GM10266 (cell line): ENCODE results near the gene FLVCR2.

Experiments
- DNase-seq: peaks from one replicate; pipeline ENCODE4 v3.0.0; 2012; ENCODE audit errors: extremely low spot score
- TF ChIP-seq, protein P1 (sequence below): IDR thresholded peaks from 2 replicates; pipeline ENCODE4 v1.5.1; 2012; ENCODE audit warnings: mild to moderate bottlenecking, low read depth; ENCODE audit not compliant: control insufficient read depth, insufficient read depth; ENCODE audit errors: missing control alignments

The FLVCR2 gene

DNA sequence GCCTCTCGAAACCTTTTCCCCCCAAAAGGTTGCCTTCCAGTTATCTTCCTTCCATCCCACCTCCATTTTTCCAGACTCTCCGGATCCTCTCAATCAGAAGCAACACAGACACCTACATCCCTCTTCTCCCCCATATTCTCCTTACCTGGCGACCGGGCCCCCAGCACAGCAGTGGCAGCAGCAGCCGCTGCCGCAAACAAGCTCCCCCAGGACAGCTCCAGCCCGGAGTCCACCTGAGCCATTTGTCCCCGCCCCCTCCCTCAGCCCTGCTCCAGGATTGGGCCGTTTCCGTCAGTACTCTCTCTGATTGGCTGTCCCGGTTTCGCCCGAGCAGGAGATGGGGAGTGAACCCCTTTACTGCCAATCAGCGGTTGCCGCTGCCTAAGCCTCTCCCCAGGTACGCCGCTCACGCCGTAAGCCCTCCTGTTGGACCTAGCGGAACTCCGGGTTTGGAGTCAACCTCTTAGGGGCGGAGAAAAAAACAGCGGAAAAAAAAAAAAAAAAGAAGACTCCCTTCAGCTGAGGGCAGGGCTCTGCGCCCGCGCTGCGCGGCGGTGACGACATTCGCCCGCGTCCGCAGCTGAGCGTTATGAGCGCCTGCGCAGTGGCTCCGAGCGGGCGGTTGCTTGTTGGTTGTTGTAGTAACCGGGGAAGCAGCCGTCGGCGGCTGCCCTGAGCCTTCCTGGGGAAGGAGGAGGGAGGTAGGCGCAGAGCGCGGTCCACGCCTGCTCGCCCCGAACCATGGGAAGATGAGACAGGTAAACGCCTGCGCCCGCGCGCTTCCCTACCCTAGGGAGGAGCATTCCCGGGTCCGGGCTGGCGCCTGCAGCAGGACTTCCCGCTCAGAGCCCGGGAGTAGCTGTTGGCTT is 82.4 kb downstream of the FLVCR2 start, which contains the start of the genes ERG28 and TTLL5:
TSS of gene ERG28 (minus strand) at position 247 of the 869 bp plus-strand sequence. CDS start 3,374 bp downstream, outside the sequence.
TSS of gene TTLL5 (plus strand) at position 617 of the 869 bp plus-strand sequence. CDS start 1,904 bp downstream, outside the sequence.
- peak; percentile 95 for DNase-seq
- TF ChIP-seq, protein P1, sequence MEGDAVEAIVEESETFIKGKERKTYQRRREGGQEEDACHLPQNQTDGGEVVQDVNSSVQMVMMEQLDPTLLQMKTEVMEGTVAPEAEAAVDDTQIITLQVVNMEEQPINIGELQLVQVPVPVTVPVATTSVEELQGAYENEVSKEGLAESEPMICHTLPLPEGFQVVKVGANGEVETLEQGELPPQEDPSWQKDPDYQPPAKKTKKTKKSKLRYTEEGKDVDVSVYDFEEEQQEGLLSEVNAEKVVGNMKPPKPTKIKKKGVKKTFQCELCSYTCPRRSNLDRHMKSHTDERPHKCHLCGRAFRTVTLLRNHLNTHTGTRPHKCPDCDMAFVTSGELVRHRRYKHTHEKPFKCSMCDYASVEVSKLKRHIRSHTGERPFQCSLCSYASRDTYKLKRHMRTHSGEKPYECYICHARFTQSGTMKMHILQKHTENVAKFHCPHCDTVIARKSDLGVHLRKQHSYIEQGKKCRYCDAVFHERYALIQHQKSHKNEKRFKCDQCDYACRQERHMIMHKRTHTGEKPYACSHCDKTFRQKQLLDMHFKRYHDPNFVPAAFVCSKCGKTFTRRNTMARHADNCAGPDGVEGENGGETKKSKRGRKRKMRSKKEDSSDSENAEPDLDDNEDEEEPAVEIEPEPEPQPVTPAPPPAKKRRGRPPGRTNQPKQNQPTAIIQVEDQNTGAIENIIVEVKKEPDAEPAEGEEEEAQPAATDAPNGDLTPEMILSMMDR = no peak

DNA sequence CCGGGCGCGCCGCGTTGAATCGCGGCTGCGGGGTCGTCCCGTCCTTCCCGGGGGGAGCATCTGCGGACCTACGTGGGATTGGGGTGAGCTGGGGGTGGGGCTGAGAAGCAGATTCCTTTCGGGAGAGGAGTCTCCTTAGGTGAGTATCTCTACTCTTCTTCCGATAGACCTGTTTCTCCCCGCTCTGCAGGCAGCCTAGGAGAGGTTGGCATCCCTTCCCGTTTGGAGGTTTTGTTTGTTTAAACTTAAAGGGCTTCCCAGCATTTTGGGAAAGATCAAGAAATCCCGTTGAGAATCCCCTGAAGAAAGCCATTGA is 83.0 kb downstream of the FLVCR2 start:
- TF ChIP-seq, protein P1 = no peak
- DNase-seq = no peak

DNA sequence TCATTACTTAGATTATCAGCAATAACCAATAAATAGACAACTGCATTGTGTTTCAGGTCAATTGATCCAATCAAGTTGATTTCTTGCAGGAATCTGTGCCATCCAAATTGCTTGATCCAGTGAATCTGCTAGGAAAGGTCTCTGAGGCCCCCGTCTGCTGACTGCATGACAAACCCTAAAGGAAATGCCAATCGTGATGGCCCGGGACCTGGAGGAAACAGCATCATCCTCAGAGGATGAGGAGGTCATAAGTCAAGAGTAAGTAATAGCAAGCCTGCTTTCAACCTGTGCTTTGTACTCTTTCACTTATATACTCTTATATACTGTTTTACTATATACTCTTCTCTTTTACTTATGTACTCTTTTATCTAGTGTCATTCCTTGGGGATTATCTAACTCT is 84.5 kb downstream of the FLVCR2 start:
- DNase-seq = no peak

DNA sequence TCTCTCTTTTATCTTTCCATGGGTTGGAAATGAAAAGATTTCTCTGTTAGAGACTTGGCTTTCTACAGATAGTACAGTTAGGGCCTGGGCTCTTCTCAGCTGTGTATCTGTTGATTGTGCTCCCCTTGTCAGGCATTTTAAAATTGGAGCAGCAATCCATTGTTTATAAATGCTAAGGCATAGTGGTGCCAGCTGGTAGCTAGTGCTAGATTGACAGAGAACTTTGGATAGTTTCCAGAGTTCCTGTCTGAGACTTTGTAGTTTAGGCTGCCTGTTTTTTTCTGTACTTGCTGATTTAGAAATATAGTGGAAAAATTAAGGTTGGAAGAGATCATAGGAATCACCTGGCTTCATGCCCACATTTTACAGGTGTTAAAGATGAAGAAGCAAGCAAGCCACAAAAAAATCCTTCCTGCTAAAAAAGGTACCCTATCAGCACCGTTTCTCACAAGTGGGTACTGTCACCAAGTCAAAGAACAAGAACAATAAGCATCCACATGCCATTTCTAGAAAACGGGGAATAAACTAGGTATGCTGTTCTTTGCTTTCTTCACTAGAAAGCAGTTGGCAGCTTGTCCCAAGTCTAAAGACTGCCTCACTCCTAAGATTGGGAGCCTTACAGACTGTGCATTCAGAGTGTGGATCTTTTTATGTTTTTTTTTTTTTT is 88.8 kb downstream of the FLVCR2 start:
- no peak for DNase-seq
- TF ChIP-seq, protein P1 = no peak

More for the DNA sequence above, 84.5 kb downstream of the FLVCR2 start:
- TF ChIP-seq, protein P1 = no peak

DNA sequence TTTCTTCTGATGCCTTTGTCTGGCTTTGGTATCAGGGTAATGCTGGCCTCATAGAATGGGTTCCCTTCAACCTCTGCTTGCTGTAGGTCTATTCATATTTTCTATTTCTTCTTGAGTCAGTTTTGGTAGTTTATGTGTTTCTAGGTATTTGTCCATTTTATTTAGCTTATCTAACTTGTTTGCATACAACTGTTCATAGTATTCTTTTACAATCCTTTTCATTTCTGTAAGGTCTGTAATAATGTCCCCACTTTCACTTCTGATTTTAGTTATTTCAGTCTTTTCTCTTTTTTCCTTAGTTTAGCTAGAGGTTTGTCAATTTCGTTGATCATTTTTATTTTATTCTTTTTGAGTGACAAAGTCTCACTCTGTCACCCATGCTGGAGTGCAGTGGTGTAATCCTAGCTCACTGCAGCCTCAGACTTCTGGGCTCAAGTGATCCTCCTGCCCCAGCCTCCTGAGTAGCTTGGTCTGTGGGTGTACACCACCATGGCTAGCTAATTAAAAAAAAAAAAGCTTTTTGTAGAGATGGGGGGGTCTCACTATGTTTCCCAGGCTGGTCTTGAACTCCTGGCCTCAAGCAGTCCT is 94.3 kb downstream of the FLVCR2 start:
- DNase-seq = no peak
- TF ChIP-seq, protein P1 = no peak

DNA sequence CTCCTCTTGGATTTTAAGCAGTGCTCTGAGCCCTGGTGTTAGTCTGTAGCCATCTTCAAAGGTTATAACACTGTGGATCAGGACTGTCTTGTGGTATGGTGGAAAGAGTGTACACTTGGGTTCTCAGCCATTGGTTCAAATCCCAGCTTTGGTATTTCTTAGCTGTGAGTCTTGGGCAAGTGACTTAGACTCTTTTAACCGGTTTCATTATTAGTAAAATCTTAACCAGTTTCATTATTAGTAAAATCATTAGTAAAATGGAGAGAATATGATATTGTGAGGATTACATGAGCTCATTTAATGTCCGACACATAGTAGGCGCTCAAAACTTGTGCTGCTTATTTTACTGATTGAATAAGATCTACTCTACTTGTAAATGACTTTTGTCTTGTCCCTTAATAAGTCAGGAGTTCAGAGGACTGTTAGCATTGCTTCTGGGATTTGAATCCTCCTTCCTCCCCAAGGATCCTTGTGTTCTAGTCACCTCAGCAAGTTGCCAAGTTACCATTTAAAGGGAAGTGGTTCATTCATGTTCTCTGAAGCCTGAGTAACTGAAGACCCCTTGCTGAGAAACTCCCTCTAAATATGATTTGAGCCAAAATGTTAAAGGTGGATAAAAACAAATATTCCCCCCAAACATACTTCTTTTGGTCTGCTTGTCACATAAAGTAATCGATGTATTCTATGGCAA is 95.1 kb downstream of the FLVCR2 start:
- TF ChIP-seq, protein P1 = no peak
- DNase-seq = peak; percentile 30
